ENCODE results near the gene RMND5B. TPM values are rescaled to one million over a fixed set of nuclear protein-coding genes. Genes with fewer than 3 reads are reported as not detected.
"Not testable (repeated sequence)": the region's sequence is repeated elsewhere in the genome, so short reads cannot be mapped to it uniquely, and the experiment has no call there.

Gene RMND5B, protein sequence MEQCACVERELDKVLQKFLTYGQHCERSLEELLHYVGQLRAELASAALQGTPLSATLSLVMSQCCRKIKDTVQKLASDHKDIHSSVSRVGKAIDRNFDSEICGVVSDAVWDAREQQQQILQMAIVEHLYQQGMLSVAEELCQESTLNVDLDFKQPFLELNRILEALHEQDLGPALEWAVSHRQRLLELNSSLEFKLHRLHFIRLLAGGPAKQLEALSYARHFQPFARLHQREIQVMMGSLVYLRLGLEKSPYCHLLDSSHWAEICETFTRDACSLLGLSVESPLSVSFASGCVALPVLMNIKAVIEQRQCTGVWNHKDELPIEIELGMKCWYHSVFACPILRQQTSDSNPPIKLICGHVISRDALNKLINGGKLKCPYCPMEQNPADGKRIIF
- 22.9 TPM for total RNA-seq

DNA sequence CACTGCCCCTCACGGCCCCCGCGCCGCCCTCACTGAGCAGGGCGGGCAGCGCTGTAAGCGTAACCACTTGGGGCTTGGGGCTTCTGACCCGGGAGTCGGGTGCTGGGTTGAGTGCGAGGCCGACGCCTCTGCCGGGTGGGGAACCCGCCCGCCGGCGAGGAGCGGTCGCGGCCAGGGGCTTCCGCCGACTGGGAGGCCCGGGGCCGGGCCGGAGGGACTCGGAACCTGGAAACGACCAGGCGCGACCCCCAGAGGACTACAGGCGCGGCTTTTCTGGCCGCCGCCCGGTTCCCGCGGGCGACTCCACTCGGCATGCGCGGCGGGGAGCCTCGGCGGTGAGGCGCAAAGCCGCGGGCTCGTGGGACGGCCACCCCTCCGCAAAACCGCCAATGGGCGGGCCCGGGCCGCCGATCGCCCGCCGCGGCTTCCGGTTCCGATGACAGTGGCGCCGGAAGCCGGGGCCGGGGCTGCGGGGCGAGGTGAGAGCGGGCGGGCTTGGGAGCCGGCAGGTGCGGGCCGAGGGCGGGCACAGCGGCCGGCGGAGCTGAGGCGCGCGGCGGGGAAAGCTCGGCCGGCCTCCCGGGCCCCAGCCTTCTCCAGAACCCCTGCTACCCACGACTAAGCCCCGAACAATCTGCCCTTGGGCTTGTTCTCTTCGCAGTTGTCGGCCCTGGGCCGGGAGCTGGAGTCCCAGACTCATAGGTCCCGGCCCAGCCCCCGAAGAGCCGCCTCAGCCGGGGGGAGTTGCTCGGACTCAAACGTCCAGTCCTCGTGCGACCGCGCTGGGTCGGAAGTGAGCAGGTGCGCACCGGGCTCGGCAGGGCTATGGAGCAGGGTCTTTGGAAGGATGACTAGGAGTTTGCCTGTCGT, at the start of gene RMND5B:
TSS of gene RMND5B (plus strand) at position 439 of the 870 bp plus-strand sequence. CDS start 7,106 bp downstream, outside the sequence.
- ATAC-seq (peak; percentile 98), DNase-seq (ENCODE audit: low spot score) (peak; percentile 90)

DNA sequence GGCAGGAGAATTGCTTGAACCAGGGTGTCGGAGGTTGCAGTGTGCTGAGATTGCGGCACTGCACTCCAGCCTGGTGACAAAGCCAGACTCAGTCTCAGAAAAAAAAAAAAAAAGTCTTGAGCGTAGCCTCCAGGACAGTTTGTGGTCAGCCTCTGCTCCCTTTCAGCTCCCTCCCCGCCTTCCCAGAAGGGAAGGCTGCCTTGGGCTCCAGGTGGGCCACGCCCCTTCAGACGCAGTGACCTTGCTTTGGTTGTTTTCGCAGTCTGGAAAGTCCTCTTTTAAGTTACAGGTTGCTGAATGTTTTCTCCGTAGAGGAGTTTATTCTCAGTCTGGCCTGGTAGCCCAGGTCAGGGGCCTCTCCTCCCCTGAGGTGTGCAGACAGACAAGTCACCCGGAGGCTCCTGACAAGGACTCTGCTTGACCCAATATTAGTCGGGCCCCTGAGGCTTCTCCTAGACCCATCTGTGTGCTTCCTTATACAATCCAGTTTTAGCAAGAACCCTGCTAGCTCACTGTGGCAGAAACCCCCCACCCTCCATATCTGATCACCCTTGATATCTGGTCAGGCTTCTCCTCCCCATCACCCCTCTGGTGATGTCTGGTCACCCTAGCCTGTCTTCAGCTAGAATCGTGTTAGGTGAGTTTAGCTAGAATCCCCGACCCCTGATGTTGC, 49.1 kb upstream of the RMND5B start:
- DNase-seq (ENCODE audit: low spot score) (no peak), ATAC-seq (no peak)

DNA sequence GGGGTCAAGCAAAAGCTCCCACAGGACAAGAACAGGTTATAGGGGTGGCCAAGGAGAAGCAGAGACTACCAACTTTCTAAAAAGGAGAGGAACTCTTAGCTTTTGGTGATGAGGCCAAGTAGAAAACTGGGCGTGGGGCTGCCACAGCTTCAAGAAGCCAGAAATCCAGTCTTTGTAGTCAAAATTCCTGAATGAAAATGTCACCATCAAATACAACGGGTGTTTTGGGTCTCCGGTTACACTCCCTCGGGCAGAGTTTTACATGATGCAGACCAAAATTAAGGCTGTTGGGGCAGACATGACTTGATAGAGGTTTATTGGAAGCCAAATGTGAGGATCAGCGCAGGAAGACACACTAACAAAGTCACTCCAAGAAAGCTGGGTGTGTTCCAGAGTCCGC, 46.9 kb upstream of the RMND5B start:
- ATAC-seq, result no peak
- DNase-seq (ENCODE audit: low spot score), result no peak

DNA sequence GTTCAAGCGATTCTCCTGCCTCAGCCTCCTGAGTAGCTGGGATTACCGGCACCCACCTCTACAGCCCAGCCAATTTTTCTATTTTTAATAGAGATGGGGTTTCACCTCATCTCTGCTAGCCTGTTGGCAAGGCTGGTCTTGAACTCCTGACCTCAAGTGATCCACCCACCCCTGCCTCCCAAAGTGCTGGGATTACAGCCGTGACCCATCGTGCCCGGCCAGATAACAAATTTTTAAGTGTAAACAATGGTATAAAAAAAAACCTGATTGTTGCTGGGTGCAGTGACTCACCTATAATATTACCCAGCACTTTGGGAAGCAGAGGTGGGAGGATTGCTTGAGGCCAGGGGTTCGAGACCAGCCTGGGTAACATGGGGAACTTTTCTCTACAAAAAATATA, 45.5 kb upstream of the RMND5B start:
- DNase-seq (ENCODE audit: low spot score) (no peak), ATAC-seq (no peak)

DNA sequence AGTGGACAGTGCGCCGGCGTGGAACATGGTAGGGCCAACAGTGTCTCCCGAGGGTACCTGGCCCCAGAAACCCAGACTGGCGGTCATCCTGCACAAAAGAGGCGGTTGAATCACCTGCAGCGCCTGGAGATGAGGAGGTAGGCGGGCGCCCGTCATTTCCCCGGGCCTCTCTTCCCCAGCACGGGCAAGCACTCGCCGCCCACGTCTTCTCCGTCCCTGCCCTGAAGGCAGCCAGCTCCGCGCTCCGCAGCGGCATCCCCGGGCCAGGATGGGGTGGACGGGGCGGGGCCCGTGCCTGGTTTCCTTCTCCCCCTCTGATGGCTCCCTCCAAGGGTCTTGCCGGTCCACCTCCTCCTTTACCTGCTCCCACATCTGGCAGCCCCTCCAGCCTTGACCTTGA, 44.5 kb upstream of the RMND5B start:
- ATAC-seq (no peak), DNase-seq (ENCODE audit: low spot score) (no peak)

DNA sequence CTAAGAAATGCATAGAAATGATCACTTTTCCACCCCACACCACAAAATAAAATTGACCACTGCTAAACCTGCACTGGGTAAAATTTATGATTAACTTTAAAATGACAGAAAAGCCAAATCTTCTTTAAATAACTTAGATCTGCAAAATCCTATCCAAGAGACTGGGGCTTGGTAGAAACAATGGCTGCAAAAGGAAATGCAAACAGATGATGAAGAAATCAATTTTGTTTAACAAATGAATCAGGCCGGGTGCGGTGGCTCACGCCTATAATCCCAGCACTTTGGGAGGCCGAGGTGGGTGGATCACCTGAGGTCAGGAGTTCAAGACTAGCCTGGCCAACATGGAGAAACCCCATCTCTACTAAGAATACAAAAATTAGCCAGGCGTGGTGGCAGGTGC, 43.6 kb upstream of the RMND5B start:
- not testable (repeated sequence) for ATAC-seq

DNA sequence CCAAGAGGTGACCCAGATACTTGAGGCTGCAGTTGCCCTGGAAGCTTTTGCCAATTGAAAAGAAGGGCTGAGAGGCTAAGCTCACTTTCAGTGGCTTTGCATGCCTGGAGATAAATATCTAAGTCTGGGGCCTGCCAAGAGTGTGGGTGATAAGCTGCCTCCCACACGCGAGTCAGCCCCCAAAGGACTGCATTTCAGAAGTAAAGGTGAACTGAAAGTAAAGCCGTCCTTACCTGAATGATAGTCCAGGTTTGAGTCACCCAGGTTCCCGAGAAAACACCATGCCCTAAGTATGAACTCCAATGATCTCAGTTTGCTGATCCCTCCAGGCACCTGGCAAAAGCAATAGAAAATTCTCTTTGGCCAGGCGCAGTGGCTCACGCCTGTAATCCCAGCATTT, 40.0 kb upstream of the RMND5B start:
- DNase-seq (ENCODE audit: low spot score), result no peak
- ATAC-seq, result no peak

More for the DNA sequence above, 43.6 kb upstream of the RMND5B start:
- DNase-seq (ENCODE audit: low spot score), result not testable (repeated sequence)

DNA sequence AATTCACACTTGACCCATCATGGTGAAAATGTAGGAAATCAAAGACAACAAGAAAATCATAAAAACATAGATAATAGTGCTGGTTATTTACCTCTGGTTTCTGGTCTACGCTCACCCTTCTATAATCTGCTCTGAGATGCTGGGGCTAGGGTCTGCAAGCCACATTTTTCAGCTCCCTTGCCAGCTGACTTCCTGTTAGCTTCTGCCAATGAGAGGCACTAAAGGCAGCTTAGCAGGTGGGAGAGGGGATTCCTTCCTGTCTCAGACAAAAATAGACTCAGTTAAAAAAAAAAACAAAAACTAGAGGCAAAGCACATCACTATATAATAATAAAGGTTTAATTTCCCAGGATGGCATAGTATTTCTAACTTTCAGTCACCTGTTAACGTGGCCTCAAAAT, 37.7 kb upstream of the RMND5B start:
- DNase-seq (ENCODE audit: low spot score) (no peak), ATAC-seq (no peak)

DNA sequence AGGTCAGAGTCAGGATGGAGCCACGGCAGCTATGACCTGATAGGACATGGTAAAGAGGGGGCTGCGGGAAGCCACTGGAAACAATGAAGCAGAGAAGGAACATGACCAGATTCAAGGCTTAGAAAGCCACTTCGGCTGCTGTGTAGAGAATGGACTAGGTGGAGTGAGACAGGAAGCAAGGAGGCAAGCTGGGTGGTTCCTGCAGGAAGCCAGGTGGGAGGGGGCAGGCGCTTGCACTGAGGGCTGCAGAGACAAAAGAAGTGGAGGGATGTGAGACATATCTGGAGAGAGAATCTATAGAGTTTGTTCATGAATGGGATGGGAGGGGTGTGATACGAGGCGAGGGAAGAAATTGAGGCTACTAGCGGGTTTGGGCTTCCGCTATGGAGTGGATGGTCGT, 36.5 kb upstream of the RMND5B start:
- ATAC-seq, result no peak
- DNase-seq (ENCODE audit: low spot score), result no peak

DNA sequence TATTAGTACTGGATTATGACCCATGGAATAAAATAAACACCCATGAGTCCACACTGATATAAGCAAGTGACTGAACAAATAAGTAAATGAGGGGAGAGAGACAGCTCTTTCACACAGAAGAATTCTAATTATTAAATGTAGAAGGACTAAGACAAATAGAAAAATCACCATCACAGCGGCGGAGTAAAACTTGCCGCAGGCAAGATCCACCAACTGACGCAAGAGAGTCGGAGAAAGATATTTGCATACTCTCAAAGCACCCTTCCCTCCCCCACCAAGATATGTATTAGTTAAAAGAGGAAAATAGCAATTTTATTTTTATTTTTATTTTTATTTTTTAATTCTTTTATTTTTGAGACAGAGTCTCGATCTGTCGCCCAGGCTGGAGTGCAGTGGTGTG, 32.1 kb upstream of the RMND5B start:
- no peak for ATAC-seq
- DNase-seq (ENCODE audit: low spot score), result no peak

DNA sequence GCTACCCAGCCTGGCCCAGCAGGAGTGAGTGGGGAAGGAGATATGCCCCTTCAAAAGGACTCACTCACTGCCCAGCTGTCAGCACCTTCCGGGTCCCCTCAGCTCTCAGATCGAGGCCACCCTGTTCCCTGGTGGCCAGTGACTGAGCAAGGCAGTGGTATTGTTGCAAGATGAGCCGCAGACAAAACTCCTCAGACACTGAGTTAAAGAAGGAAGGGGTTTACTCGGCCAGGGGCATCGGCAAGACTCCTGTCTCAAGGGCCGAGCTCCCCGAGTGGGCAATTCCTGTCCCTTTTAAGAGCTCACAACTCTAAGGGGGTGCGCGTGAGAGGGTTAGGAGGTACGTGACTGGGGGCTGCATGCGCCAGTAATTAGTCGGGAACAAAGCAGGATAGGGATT, 27.2 kb upstream of the RMND5B start:
- ATAC-seq, result no peak
- DNase-seq (ENCODE audit: low spot score), result no peak

DNA sequence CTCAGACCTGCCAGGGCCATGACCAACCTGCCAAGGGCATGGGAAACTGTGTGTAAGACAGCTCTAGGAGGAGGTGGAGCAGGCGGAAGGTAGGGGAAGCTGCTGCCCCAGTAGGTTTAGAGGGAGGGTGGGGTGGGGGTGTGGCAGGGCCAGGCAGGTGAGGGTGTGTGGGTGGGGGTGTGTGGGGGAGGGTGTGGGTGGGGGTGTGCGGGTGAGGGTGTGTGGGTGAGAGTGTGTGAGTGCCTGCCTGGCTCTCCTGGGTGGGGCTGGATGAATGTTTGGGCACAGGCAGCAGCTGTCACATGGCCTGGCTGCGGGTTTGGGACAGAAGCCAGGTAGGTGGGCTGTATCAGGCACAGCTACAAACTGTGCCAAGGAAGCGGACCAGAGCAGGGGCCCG, 26.3 kb upstream of the RMND5B start:
- no peak for DNase-seq (ENCODE audit: low spot score)
- ATAC-seq, result no peak

DNA sequence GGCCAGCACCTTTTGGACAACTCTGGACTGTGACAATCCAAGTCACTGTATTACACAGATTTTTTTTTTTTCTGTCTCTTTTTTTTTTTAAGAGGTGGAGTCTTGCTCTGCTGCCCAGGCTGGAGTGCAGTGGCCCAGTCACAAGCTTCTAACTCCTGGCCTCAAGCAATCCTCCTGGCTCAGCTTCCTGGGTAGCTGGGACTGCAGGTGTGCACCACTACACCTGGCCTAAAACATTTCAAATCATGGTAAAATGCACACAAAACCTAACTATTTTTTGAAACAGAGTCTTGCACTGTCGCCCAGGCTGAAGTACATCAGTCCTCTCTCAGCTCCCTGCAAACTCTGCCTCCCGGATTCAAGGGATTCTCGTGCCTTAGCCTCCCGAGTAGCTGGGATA, 24.7 kb upstream of the RMND5B start:
- no peak for ATAC-seq
- no peak for DNase-seq (ENCODE audit: low spot score)

DNA sequence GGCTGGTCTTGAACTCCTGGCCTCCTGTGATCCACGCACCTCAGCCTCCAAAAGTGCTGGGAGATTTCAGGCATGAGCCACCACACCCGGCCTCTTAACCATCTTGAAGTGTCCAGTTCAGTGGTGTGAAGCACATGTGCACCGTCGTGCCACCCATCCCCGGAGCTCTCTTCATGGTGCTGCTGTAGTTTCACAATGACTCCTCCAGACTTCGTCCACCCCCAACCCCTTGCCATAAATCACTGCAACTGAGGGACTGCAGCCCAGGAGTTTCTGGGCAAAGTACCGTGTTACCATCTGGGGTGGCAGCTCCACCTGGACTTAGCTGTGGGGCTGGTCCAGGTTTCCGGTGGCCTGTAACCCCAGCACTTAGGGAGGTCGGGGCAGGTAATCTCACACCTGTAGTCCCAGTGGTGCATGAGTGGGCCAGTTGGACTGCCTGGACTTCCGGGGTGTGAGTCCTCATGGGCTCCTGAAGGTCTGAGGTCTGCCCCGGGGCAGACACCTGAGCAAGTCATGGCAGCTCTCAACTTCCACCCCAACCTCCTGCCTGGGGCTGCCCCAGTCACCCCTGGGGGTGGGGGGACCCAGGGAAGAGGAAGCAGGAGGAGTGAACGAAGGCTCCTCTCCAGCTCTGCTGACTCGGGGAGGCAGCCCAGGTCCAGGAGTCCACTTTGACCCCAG, 24.1 kb upstream of the RMND5B start:
- DNase-seq (ENCODE audit: low spot score), result no peak
- ATAC-seq, result no peak

DNA sequence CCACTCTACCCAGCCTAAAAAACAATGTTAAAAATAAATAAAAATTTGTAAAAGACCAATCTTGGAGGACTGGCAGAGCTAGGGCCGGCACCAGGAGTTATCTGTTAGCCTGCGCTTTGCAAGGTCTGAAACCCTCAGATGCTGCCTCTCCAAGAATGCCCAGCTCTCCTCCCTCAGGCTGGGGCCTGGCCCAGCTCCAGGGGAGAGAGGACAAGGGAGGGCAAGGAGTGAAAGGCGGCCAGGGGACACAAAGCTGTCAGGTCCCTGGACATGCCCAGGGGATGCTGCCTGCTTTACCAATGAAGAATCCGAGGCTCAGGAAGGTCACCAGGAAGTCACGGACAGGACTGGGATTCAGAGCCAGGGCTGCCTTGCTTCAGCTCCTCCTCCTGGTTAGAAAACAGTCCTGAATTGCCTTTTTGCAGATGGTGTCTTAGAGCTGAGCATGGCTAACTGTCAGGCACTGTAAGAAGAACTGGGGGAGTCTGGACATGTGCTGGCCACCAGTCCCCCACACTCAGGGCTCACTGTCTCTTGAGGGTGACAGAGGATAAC, 23.0 kb upstream of the RMND5B start:
- DNase-seq (ENCODE audit: low spot score), result no peak
- no peak for ATAC-seq

DNA sequence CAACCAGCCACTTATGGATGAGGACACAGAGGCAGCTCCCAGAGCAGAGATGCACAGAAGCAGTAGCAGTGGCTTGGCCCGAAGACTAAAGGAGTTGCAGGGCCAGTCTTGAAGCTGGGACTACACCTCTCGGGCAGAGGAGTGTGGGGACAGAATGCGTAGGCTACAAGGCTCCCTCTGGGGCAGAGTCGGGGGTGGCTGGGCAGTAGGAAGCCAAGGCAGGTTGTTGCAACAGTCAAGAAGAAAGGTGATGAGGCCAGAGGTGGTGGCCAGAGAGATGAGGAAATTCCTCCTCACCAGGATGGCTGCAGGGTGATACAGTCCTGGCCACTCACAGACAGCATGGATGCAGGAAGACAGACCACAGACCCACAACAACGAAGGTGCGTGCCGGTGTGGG, 22.4 kb upstream of the RMND5B start:
- ATAC-seq (no peak), DNase-seq (ENCODE audit: low spot score) (no peak)

DNA sequence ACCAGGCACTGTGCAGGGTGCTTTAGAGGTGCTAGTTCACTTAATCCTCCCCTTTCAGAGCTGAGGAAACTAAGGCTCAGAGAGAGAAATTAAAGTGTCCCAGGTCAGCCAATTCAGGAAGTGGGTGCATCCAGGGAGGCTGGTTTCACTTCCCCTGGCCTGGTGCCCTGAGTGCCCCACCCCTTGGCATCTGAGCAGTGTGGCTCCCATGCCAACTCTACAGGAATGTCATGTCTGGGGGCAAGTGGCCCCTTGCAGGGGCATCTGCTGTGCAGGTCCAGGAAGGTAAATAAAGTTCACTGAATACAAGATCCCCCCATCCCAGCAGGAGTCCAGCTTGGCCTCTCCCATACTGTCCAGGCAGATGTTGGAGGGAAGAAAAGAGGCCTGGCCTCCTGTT, 21.8 kb upstream of the RMND5B start:
- ATAC-seq, result no peak
- no peak for DNase-seq (ENCODE audit: low spot score)

DNA sequence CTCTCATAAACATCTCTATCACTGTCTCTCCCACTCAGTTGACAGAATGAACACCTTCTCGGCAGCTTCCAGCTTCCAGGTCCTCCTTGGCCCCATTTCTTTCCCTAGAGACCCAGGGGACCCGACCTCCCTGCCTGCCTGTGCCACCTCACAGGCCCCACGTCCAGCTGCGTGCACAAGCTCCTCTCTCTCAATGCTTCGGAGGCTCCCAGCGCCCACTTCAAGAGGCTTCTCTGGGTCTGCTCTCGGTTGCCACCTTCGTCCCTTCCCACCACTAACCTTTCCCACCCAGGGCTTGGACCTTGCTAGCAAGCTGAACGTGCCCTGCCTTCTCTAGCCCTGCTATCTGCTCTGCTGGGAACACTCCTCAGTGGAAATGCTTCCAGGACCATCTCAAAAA, 20.3 kb upstream of the RMND5B start:
- DNase-seq (ENCODE audit: low spot score), result no peak
- ATAC-seq, result no peak

DNA sequence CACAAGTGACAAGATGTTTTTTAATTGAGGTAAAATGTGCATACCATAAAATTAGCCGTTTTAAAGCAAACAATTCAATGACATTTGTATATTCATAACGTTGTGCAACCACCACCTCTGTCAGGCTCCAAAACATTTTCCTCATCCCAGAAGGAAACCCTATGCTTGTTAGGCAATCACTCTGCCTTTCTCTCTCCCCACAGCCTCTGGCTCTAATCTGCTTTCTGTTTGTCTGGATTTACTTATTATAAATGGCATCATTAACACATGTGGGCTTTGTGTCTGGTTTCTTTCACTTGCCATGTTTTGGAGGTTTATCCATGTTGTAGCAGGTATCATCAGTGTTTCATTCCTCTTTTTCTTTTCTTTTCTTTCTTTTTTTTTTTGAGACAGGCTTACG, 18.9 kb upstream of the RMND5B start:
- no peak for ATAC-seq
- no peak for DNase-seq (ENCODE audit: low spot score)

DNA sequence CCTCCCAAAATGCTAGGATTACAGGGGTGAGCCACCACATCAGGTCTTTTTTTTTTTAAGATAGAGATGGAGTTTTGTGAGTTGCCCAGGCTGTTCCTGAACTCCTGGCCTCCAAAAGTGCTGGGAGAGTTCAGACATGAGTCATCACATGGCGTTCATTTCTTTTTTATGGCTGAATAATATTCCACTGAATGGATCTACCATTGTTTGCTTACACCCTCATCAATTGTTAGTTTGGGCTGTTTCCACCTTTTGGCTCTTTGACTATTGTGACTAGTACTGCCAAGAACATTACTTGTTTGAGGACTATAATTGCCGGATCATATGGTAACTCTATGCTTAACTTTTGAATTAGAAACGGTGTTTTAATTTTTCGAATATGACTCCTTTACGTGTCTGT, 18.3 kb upstream of the RMND5B start:
- ATAC-seq (no peak), DNase-seq (ENCODE audit: low spot score) (no peak)

Measured in left lobe of liver (tissue), 2 donors.